ENCODE results near the gene SARS1.

The SARS1 gene

GRCh38 chr1:109262231-109263055 is 48.7 kb downstream of the SARS1 start:
- no peak for DNase-seq (ENCODE audit: low spot score)

- no peak for DNase-seq (ENCODE audit: low spot score)
Observed at GRCh38 chr1:109263234-109263596, 49.5 kb downstream of the SARS1 start.

GRCh38 chr1:109263597-109264378 is 50.1 kb downstream of the SARS1 start:
- peak; percentile 90 for DNase-seq (ENCODE audit: low spot score)

GRCh38 chr1:109264379-109264755 is 50.6 kb downstream of the SARS1 start:
- DNase-seq (ENCODE audit: low spot score): no peak

GRCh38 chr1:109265016-109265415 is 51.3 kb downstream of the SARS1 start:
- no peak for DNase-seq (ENCODE audit: low spot score)

GRCh38 chr1:109265741-109266330 is 52.1 kb downstream of the SARS1 start:
- DNase-seq (ENCODE audit: low spot score): no peak

GRCh38 chr1:109266965-109267364 is 53.2 kb downstream of the SARS1 start:
- DNase-seq (ENCODE audit: low spot score): no peak

GRCh38 chr1:109267743-109268300 is 54.1 kb downstream of the SARS1 start:
- DNase-seq (ENCODE audit: low spot score): no peak

- no peak for DNase-seq (ENCODE audit: low spot score)
Observed at GRCh38 chr1:109268431-109269211, 54.9 kb downstream of the SARS1 start.

- DNase-seq (ENCODE audit: low spot score): no peak
Observed at GRCh38 chr1:109269212-109269980, 55.7 kb downstream of the SARS1 start.

GRCh38 chr1:109269981-109270622 is 56.4 kb downstream of the SARS1 start:
- DNase-seq (ENCODE audit: low spot score): no peak

- DNase-seq (ENCODE audit: low spot score): no peak
Observed at GRCh38 chr1:109270623-109271317, 57.1 kb downstream of the SARS1 start.

- DNase-seq (ENCODE audit: low spot score): no peak
Observed at GRCh38 chr1:109271458-109271857, 57.7 kb downstream of the SARS1 start.

- DNase-seq (ENCODE audit: low spot score): no peak
Observed at GRCh38 chr1:109272021-109272799, 58.5 kb downstream of the SARS1 start.

- no peak for DNase-seq (ENCODE audit: low spot score)
Observed at GRCh38 chr1:109272831-109273547, 59.3 kb downstream of the SARS1 start.

GRCh38 chr1:109273570-109274288 is 60.0 kb downstream of the SARS1 start:
- DNase-seq (ENCODE audit: low spot score): no peak

GRCh38 chr1:109274533-109275476 is 61.1 kb downstream of the SARS1 start:
- peak; percentile 70 for DNase-seq (ENCODE audit: low spot score)
